Endothelial cell of umbilical vein (primary cell): Measurements from ENCODE around the gene LEMD1. TPM values are rescaled to one million over a fixed set of nuclear protein-coding genes. Genes with fewer than 3 reads are reported as not detected.

Source experiments
- BruUV-seq: library from RNA; stranded (reverse); fragments of 400-500 nt; replicated peaks from 2 replicates; lab custom pipeline; 2021; lab: Mats Ljungman, UMichigan
- CTCF ChIA-PET: fragments of 300-600, 350-600 bp; sonication (Branson Sonifier 250); formaldehyde crosslinking; loops from one replicate; lab custom pipeline; 2021; ENCODE audit warnings: antibody characterized with exemption, inconsistent platforms; lab: Charles Lee
- POLR2A ChIA-PET: fragments of 300-600, 350-600 bp; sonication (Branson Sonifier 250); formaldehyde crosslinking; loops from one replicate; lab custom pipeline; 2021; ENCODE audit warnings: antibody characterized with exemption, inconsistent platforms; lab: Charles Lee
- DNase-seq: peaks from one replicate; pipeline ENCODE4 v3.0.0-alpha.2; 2011; ENCODE audit warnings: low read depth, low spot score
- FAIRE-seq: peaks from 2 replicates; lab custom pipeline; 2011; peaks lifted over from hg19 to GRCh38; lab: Jason Lieb, UNC
- H2AFZ ChIP-seq: 2 replicates; pipeline ENCODE4 v1.6.0; 2012; ENCODE audit warnings: low read depth, low read length, control low read depth, inconsistent platforms
- H3K27ac ChIP-seq: 2 replicates; pipeline ENCODE4 v1.5.1; 2011; ENCODE audit warnings: low read depth, mild to moderate bottlenecking, control low read depth, low read length, moderate library complexity; ENCODE audit not compliant: insufficient read depth
- H3K27me3 ChIP-seq, 2 experiments: 2 replicates each; pipeline versions ENCODE4 v1.6.0 to v1.6.1; 2011; ENCODE audit warnings: low read length in 2 of 2, mixed read lengths in 1 of 2; ENCODE audit not compliant: control insufficient read depth in 2 of 2, insufficient read depth in 2 of 2
- H3K36me3 ChIP-seq, 2 experiments: 2 replicates in 1 of 2; 3 replicates in 1 of 2; pipeline ENCODE4 v1.5.1; 2011; ENCODE audit warnings: low read length in 2 of 2, mild to moderate bottlenecking in 1 of 2, moderate library complexity in 1 of 2; ENCODE audit not compliant: control insufficient read depth in 2 of 2, insufficient read depth in 2 of 2; ENCODE audit errors: extremely low read depth in 1 of 2
- H3K4me1 ChIP-seq: 3 replicates; pipeline ENCODE4 v1.5.1; 2011; ENCODE audit warnings: mild to moderate bottlenecking, low read length; ENCODE audit not compliant: control insufficient read depth, insufficient read depth; ENCODE audit errors: extremely low read depth
- H3K4me2 ChIP-seq: 2 replicates; pipeline ENCODE4 v1.6.1; 2011; ENCODE audit warnings: low read length, control low read depth, mixed read lengths; ENCODE audit not compliant: insufficient read depth
- H3K4me3 ChIP-seq, 3 experiments: fragments of 200-600 bp in 1 of 3; sonication (generic), shearing (Covaris generic) in 1 of 3; replicated peaks in 1 of 3; 2 replicates each; pipeline ENCODE4 v1.5.1; 2011 to 2016; ENCODE audit warnings: control low read depth in 3 of 3, low read length in 3 of 3, mild to moderate bottlenecking in 2 of 3, inconsistent platforms in 1 of 3, low read depth in 1 of 3, moderate library complexity in 1 of 3; ENCODE audit not compliant: insufficient read depth in 1 of 3
- H3K79me2 ChIP-seq: 2 replicates; pipeline ENCODE4 v1.6.0; 2012; ENCODE audit warnings: low read length, inconsistent platforms; ENCODE audit not compliant: control insufficient read depth, insufficient read depth
- H3K9ac ChIP-seq: replicated peaks from 2 replicates; pipeline ENCODE3; 2011; ENCODE audit warnings: low read length, control low read depth; ENCODE audit not compliant: insufficient read depth; ENCODE audit errors: extremely low read depth
- H3K9me1 ChIP-seq: replicated peaks from 3 replicates; pipeline ENCODE4 v1.6.0; 2011; ENCODE audit warnings: mild to moderate bottlenecking, low read length; ENCODE audit not compliant: control insufficient read depth, insufficient read depth; ENCODE audit errors: extremely low read depth
- H3K9me3 ChIP-seq: replicated peaks from 2 replicates; pipeline ENCODE4 v1.5.1; 2012; ENCODE audit warnings: low read length, inconsistent platforms; ENCODE audit not compliant: control insufficient read depth, insufficient read depth
- H4K20me1 ChIP-seq: replicated peaks from 2 replicates; pipeline ENCODE3; 2011; ENCODE audit warnings: mild to moderate bottlenecking, low read length; ENCODE audit not compliant: control insufficient read depth, insufficient read depth; ENCODE audit errors: extremely low read depth
- CTCF ChIP-seq, 2 donors: IDR thresholded peaks; 1 replicate in 1 of 2; 2 replicates in 1 of 2; pipeline ENCODE4 v1.5.1; 2011; ENCODE audit warnings: low read length in 2 of 2, mild to moderate bottlenecking in 2 of 2, moderate library complexity in 2 of 2, control low read depth in 1 of 2, inconsistent platforms in 1 of 2, low read depth in 1 of 2; ENCODE audit not compliant: insufficient read depth in 1 of 2; ENCODE audit errors: extremely low read depth in 1 of 2
- EZH2 ChIP-seq: IDR thresholded peaks from 2 replicates; pipeline ENCODE4 v1.6.1; 2012; ENCODE audit warnings: borderline replicate concordance, low read depth, mild to moderate bottlenecking, moderate library complexity, low read length, inconsistent platforms; ENCODE audit not compliant: severe bottlenecking
- FOS ChIP-seq: IDR thresholded peaks from 2 replicates; pipeline ENCODE4 v1.6.1; 2011; ENCODE audit warnings: mild to moderate bottlenecking, low read length, moderate library complexity, borderline replicate concordance; ENCODE audit not compliant: insufficient read depth
- GATA2 ChIP-seq: IDR thresholded peaks from 2 replicates; pipeline ENCODE4 v1.7.0; 2011; ENCODE audit warnings: low read depth, mild to moderate bottlenecking, moderate library complexity, mixed read lengths, low read length; ENCODE audit not compliant: insufficient read length, insufficient read depth
- JUN ChIP-seq: IDR thresholded peaks from 2 replicates; pipeline ENCODE4 v1.6.1; 2011; ENCODE audit warnings: borderline replicate concordance, low read depth; ENCODE audit not compliant: insufficient read length, insufficient read depth
- MAX ChIP-seq: IDR thresholded peaks from 2 replicates; pipeline ENCODE4 v1.6.1; 2011; ENCODE audit not compliant: insufficient read depth, insufficient read length
- MYC ChIP-seq: IDR thresholded peaks from one replicate; pipeline ENCODE4 v1.6.1; 2011; ENCODE audit warnings: mild to moderate bottlenecking, low read depth, low read length
- POLR2A ChIP-seq: IDR thresholded peaks from 2 replicates; pipeline ENCODE4 v1.6.1; 2012; ENCODE audit warnings: low read depth, mild to moderate bottlenecking, control low read depth, low read length
- POLR2AphosphoS5 ChIP-seq: IDR thresholded peaks from 2 replicates; pipeline ENCODE4 v1.6.1; 2012; ENCODE audit warnings: low read depth, mild to moderate bottlenecking, control low read depth, low read length, moderate library complexity; ENCODE audit not compliant: insufficient read depth
- dilution Hi-C: fragments of 300-500 bp; cut with MboI; formaldehyde crosslinking; loops from one replicate; pipeline ENCODE4 v1.15.0; 2019; ENCODE audit warnings: low sequenced_read_pairs; ENCODE audit not compliant: extremely low pct_ligation_motif_present
- intact Hi-C: fragments of 100-400 bp; cut with micrococcal nuclease; formaldehyde crosslinking; loops from one replicate; pipeline ENCODE4 v1.10.0; 2022
- polyA plus RNA-seq, 4 experiments: library from polyadenylated mRNA; depleted of rRNA in 3 of 4; stranded (reverse) in 3 of 4; unstranded in 1 of 4; fragments of >200 nt; gene quantifications; 2 replicates each; pipeline versions ENCODE4 v1.2.1 to v1.2.3, GENCODE V29; 2011 to 2012; ENCODE audit warnings: missing spikeins in 1 of 4
- total RNA-seq: library from RNA; stranded (reverse); gene quantifications from 2 replicates; pipeline ENCODE4 v1.2.3, GENCODE V29; 2021

LEMD1 gene
- total and polyA plus RNA-seq, 2 donors (not counting 3 experiments of a cell fraction or from before 2014, with no cell fraction given), result not detected

- ChIA-PET POLR2A (no interaction called here), CTCF (interaction anchor here (0.7 to 3.1 kb wide), 2 partner anchors 18 to 57 kb away, joined by 3 to 12 read pairs; no protein-coding TSS in a partner anchor)
- H3K27me3 ChIP-seq, result peaks cover 34 to 43% of the 10 kb centered on the region in 2 experiments
- no peaks in the 10 kb centered on the region for H4K20me1 ChIP-seq
- no peak for TF ChIP-seq GATA2
- TF ChIP-seq POLR2A, result no peak
- TF ChIP-seq FOS, result no peak
- TF ChIP-seq MYC, result no peak
- no peak for TF ChIP-seq JUN
- TF ChIP-seq POLR2AphosphoS5, result no peak
- no peak for TF ChIP-seq MAX
- no peak for TF ChIP-seq CTCF (IDR thresholded peaks at IDR 0.05; ENCODE audit: extremely low read depth in 1 of 2, insufficient read depth in 1 of 2, low read depth in 1 of 2, low read length in 2 of 2)
- TF ChIP-seq EZH2, result no peak
- H3K79me2 ChIP-seq, result no peaks in the 10 kb centered on the region
- H3K9me3 ChIP-seq, result no peaks in the 10 kb centered on the region
- intact Hi-C loops, result no loop called here
- no peak for FAIRE-seq
- no peak for DNase-seq
- no peak overlapping the region for H3K9ac ChIP-seq
- H2AFZ ChIP-seq, result no peak overlapping the region
- no peaks in the 10 kb centered on the region for H3K36me3 ChIP-seq
- no peaks in the 10 kb centered on the region for H3K4me1 ChIP-seq
- H3K4me2 ChIP-seq, result no peak overlapping the region
- dilution Hi-C loops, result no loop called here
- no peaks in the 10 kb centered on the region for H3K9me1 ChIP-seq
- no peak overlapping the region for H3K4me3 ChIP-seq
- H3K27ac ChIP-seq, result no peak overlapping the region
- no TSS peak for BruUV-seq
Observed at GRCh38 chr1:205371871-205372660, 49.8 kb downstream of the LEMD1 start.
